ENCODE measurements around the gene NHERF2.

The NHERF2 gene

DNA sequence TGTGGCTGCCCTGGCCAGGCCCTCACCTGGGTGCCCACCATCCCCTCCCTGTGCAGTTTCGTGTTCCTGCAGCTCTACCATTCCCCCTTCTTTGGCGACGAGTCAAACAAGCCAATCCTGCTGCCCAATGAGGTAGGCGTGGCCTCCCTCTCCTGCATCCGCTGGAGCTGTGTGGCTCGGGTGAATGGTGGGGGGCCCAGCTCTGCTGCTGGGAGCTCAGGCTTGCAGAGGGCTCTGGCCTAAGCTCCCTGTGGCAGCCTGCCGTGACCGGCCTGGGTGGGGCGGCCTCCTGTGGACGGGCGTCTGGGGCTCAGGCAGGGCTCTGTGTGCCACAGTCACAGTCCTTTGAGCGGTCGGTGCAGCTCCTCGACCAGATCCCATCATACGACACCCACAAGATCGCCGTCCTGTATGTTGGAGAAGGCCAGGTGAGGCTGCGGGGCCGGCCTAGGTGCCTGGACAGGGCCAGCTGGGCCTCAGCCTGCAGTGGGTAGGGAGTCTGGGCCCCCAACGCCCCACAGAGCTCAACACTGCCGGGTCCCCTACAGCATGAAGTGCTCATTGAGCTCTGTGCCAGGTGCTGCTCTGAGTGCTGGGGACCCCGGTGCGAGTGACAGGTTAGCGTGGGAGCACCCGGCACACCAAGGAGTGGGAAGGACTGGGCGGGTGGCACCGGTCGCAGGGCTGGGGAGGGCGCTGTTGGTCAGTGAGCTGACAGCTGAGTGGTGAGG lies 58.4 kb downstream of the NHERF2 start:
- DNase-seq = no peak

- DNase-seq = no peak
Observed at GRCh38 chr16:2085669-2086068, 59.0 kb downstream of the NHERF2 start.

DNA sequence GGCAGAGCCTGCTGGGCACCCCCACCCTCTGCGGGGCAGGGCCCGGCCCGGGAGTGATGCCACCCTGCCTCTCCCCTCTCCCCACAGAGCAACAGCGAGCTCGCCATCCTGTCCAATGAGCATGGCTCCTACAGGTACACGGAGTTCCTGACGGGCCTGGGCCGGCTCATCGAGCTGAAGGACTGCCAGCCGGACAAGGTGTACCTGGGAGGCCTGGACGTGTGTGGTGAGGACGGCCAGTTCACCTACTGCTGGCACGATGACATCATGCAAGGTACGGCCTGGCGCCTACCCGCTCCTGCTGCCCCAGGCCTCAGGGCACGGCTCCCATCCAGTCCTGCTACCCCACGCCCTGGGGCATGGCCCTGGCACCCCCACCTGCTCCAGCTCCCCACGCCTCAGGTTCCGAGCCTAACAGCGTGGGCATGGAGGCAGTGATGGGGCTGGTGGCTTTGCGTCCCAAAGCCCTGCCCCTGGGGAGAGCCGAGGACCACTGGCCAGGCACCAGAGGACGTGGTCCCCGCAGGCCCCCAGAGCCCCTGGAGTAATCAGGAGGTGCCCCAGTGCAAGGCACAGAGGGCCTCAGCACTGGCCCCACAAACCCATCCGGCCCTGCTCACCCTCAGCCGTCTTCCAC lies 59.5 kb downstream of the NHERF2 start:
- DNase-seq = no peak

- DNase-seq = no peak
Observed at GRCh38 chr16:2086812-2087747, 60.4 kb downstream of the NHERF2 start.

DNA sequence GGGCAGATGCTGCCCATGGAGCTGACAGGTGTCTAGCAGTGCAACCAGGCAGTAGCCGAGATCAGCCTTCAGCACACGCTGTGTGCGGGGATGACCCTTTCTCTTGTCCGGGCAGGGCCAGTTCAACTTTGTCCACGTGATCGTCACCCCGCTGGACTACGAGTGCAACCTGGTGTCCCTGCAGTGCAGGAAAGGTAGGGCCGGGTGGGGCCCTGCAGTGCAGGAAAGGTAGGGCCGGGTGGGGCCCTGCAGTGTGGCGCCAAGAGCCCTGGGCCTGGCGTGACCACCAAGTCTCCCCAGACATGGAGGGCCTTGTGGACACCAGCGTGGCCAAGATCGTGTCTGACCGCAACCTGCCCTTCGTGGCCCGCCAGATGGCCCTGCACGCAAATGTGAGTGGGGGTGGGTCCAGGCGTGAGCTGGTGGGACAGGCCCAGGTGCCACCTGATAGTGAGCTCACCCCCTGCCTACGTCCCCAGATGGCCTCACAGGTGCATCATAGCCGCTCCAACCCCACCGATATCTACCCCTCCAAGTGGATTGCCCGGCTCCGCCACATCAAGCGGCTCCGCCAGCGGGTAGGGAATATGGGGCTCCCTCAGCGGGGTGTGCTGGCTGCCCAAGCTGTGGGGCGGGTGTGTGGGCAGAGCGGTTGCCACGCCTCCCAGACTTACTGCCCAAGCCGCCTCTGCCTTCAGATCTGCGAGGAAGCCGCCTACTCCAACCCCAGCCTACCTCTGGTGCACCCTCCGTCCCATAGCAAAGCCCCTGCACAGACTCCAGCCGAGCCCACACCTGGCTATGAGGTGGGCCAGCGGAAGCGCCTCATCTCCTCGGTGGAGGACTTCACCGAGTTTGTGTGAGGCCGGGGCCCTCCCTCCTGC lies 61.3 kb downstream of the NHERF2 start:
- DNase-seq = no peak
